ENCODE measurements around the gene WDR26.

The WDR26 gene

DNA sequence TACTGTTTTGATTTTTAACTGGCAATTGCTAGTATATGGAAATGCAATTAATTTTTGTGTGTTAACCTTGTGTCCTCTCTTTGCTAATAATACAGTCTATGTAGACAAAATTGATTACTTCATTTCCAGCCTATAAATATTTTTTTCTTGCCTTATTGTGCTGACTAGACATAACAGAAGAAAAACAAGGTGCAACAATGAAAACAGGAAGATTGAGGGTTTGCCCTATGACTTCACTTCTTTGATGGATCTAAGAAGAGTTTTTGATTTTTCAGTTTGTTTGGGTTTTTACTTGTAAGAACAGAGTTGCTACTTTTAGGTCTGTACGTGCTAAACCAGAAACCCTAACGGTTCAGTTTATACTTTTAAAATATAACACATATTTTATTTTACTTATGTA, 86.5 kb downstream of the WDR26 start:
- DNase-seq, result no peak

DNA sequence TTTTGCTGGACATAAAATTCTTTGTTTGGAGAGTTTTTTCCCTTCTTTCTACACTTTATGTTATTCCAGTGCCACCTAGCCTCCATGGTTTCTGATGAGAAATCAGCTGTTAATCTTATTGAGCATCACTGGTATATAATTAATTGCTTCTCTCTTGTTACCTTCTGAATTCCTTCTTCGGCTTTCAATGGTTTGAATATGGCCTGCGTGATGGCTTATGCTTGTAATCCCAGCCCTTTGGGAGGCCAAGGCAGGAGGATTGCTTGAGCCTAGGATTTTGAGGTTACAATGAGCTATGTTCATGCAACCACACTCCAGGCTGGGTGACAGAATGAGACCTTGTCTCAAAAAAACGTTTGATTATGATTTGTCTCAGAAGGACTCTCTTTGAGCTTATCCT, 90.9 kb downstream of the WDR26 start:
- DNase-seq, result peak; percentile 24

GRCh38 chr1:224340453-224341384, 93.9 kb downstream of the WDR26 start:
- peak; percentile 57 for DNase-seq

DNA sequence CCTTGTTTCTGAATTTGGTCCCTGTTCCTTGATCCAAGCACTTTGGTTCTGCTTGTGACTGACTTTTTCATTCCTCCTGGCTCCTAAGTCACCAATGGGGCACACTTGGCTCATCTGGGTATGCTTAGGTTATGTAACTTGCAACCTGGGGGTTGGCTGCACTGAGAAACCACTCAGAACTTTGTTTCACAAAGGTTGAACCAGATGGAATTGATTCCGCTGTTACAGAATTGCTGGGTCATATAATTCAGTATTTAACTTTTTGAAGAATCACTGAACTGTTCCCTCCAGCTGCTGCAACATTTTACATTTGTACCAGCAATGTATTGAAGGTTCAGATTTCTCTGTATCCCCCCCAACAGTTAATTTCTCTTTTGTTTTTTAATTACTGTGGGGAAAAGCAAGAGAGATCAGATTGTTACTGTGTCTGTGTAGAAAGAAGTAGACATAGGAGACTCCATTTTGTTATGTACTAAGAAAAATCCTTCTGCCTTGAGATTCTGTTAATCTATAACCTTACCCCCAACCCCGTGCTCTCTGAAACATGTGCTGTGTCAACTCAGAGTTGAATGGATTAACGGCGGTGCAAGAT, 95.1 kb downstream of the WDR26 start:
- no peak for DNase-seq

DNA sequence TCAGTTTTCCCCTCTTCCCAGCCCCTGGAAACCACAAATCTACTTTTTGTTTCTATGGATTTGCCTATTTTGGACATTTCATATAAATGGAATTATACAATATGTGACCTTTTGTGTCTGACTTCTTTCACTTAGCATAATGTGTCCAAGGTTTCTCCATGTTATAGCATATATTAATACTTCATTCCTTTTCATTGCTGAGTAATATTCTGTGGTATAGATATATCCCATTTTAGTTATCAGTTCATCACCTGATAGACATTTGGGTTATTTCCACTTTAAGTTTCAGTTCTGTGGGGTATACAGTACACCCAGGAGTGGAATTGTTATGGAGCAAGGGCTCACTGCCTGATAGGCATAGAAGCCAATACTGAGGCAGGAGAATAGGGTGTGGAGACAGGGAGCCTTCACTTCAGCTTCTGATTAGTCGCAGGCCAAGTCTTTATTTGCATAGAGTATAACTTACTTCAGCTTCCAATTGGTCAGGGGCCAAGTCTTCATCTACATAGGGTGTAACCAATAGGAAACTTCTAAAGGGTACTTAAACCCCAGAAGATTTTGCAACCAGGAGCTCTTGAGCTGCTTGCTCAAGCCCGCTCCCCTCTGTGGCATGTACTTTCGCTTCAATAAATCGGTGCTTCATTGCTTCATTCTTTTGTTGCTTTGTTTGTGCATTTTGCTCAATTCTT, 96.3 kb downstream of the WDR26 start:
- peak; percentile 56 for DNase-seq

All from hematopoietic multipotent progenitor cell treated with erythropoietin and hydrocortisone succinate and interleukin-3 and kit ligand, for 4 days (in vitro differentiated cells).